Mesenchymal stem cell (in vitro differentiated cells and primary cell): ENCODE data around the gene GABRR1.
"Not testable (repeated sequence)": the region's sequence is repeated elsewhere in the genome, so short reads cannot be mapped to it uniquely, and the experiment has no call there.

Experiments used
- DNase-seq: peaks from one replicate; pipeline ENCODE4 v3.0.0-alpha.2; 2013
- H2AFZ ChIP-seq: one replicate; pipeline ENCODE4 v1.6.1; 2013; ENCODE audit warnings: low read depth, mild to moderate bottlenecking, control low read depth, inconsistent platforms, low read length, moderate library complexity
- H2AK5ac ChIP-seq: 2 replicates; pipeline ENCODE4 v1.6.1; 2013; ENCODE audit warnings: low read length, moderate library complexity, mild to moderate bottlenecking, inconsistent platforms; ENCODE audit not compliant: severe bottlenecking
- H2BK120ac ChIP-seq: one replicate; pipeline ENCODE4 v1.6.1; 2013; ENCODE audit warnings: low read depth, mild to moderate bottlenecking, inconsistent platforms, low read length, moderate library complexity
- H2BK12ac ChIP-seq, 2 experiments: one replicate each; pipeline ENCODE4 v1.6.1; 2013; ENCODE audit warnings: inconsistent platforms in 2 of 2, low read length in 2 of 2, mild to moderate bottlenecking in 2 of 2, moderate library complexity in 2 of 2, control low read depth in 1 of 2
- H2BK15ac ChIP-seq: one replicate; pipeline ENCODE4 v1.6.1; 2013; ENCODE audit warnings: mild to moderate bottlenecking, low read depth, inconsistent platforms; ENCODE audit not compliant: poor library complexity, severe bottlenecking
- H2BK5ac ChIP-seq: 2 replicates; pipeline ENCODE4 v1.6.1; 2013; ENCODE audit warnings: low read depth, mild to moderate bottlenecking, low read length, control low read depth, inconsistent platforms; ENCODE audit not compliant: poor library complexity, severe bottlenecking
- H3K14ac ChIP-seq, 2 experiments: one replicate each; pipeline ENCODE4 v1.6.1; 2013; ENCODE audit warnings: inconsistent platforms in 2 of 2, low read length in 2 of 2, control low read depth in 1 of 2, mild to moderate bottlenecking in 1 of 2, moderate library complexity in 1 of 2
- H3K18ac ChIP-seq, 2 experiments: one replicate each; pipeline ENCODE4 v1.6.1; 2013; ENCODE audit warnings: inconsistent platforms in 2 of 2, low read length in 2 of 2, control low read depth in 1 of 2, low read depth in 1 of 2, mild to moderate bottlenecking in 1 of 2
- H3K23ac ChIP-seq, 2 experiments: one replicate each; pipeline ENCODE4 v1.6.1; 2013; ENCODE audit warnings: inconsistent platforms in 2 of 2, low read length in 2 of 2, mild to moderate bottlenecking in 2 of 2, moderate library complexity in 2 of 2, control low read depth in 1 of 2
- H3K27ac ChIP-seq: 2 replicates; pipeline ENCODE4 v1.5.1; 2013; ENCODE audit warnings: mild to moderate bottlenecking, moderate library complexity, low read length, control low read depth, inconsistent platforms; ENCODE audit not compliant: poor library complexity, severe bottlenecking
- H3K27me3 ChIP-seq, 2 experiments: 2 replicates each; pipeline versions ENCODE4 v1.6.1 to v1.7.0; 2013; ENCODE audit warnings: low read length in 2 of 2, mild to moderate bottlenecking in 2 of 2, moderate library complexity in 2 of 2, control low read depth in 1 of 2, inconsistent platforms in 1 of 2; ENCODE audit not compliant: control insufficient read depth in 1 of 2, insufficient read depth in 1 of 2
- H3K36me3 ChIP-seq, 2 experiments: 2 replicates each; pipeline versions ENCODE4 v1.6.1 to v1.7.0; 2013; ENCODE audit warnings: low read length in 2 of 2, control low read depth in 1 of 2, inconsistent platforms in 1 of 2, low read depth in 1 of 2, mild to moderate bottlenecking in 1 of 2; ENCODE audit not compliant: insufficient read depth in 2 of 2, control insufficient read depth in 1 of 2
- H3K4ac ChIP-seq, 2 experiments: one replicate each; pipeline ENCODE4 v1.6.1; 2013; ENCODE audit warnings: inconsistent platforms in 2 of 2, low read length in 2 of 2, mild to moderate bottlenecking in 2 of 2, moderate library complexity in 2 of 2, control low read depth in 1 of 2, low read depth in 1 of 2
- H3K4me1 ChIP-seq: 2 replicates; pipeline ENCODE4 v1.6.1; 2013; ENCODE audit warnings: low read depth, low read length, control low read depth; ENCODE audit not compliant: control insufficient read depth, insufficient read depth
- H3K4me2 ChIP-seq: 2 replicates; pipeline ENCODE4 v1.6.1; 2013; ENCODE audit warnings: low read length, mild to moderate bottlenecking, inconsistent platforms; ENCODE audit not compliant: poor library complexity, severe bottlenecking
- H3K4me3 ChIP-seq, 2 experiments: 2 replicates each; pipeline versions ENCODE4 v1.5.1 to v1.7.0; 2013; ENCODE audit warnings: low read length in 2 of 2, mild to moderate bottlenecking in 2 of 2, control low read depth in 1 of 2, low read depth in 1 of 2; ENCODE audit not compliant: insufficient read depth in 1 of 2
- H3K79me1 ChIP-seq: replicated peaks from 2 replicates; pipeline ENCODE4 v1.6.1; 2013; ENCODE audit warnings: mild to moderate bottlenecking, control low read depth, low read length, inconsistent platforms; ENCODE audit not compliant: poor library complexity, severe bottlenecking
- H3K9ac ChIP-seq: 2 replicates; pipeline ENCODE4 v1.7.0; 2013; ENCODE audit warnings: mild to moderate bottlenecking, low read length, moderate library complexity
- H3K9me3 ChIP-seq: 2 replicates; pipeline ENCODE4 v1.7.0; 2013; ENCODE audit warnings: mild to moderate bottlenecking, low read length; ENCODE audit not compliant: control insufficient read depth
- H4K8ac ChIP-seq: one replicate; pipeline ENCODE4 v1.6.1; 2013; ENCODE audit warnings: inconsistent platforms, mild to moderate bottlenecking, low read length, moderate library complexity
- H4K91ac ChIP-seq: one replicate; pipeline ENCODE4 v1.6.1; 2013; ENCODE audit warnings: mild to moderate bottlenecking, low read length, inconsistent platforms
- WGBS: methylation state at CpG from one replicate; pipeline ENCODE4 v1.1.7; 2013; ENCODE audit warnings: mixed read lengths; 5-methylcytosine and 5-hydroxymethylcytosine counted together

Gene GABRR1

GRCh38 chr6:89239338-89239737 lies 22.2 kb upstream of the GABRR1 start:
- Histone ChIP-seq H3K9ac (no peak overlapping the region), H3K9me3 (peaks cover 3% of the 10 kb centered on the region), H3K4me2 (no peak overlapping the region), H3K79me1 (no peaks in the 10 kb centered on the region), H3K23ac (no peak overlapping the region), H3K18ac (no peak overlapping the region), H3K27me3 (peaks cover 0 to 11% of the 10 kb centered on the region in 2 experiments), H2BK5ac (no peak overlapping the region), H3K4ac (no peak overlapping the region), H4K8ac (no peak overlapping the region), H3K4me1 (no peaks in the 10 kb centered on the region), H2BK120ac (no peak overlapping the region), H3K36me3 (no peaks in the 10 kb centered on the region), H4K91ac (no peak overlapping the region), H2BK12ac (no peak overlapping the region), H2AK5ac (no peak overlapping the region), H3K4me3 (no peak overlapping the region), H3K14ac (no peak overlapping the region), H2AFZ (no peak overlapping the region), H3K27ac (no peak overlapping the region), H2BK15ac (no peak overlapping the region)
- no peak for DNase-seq
- 93% methylated on average over 3 of the region's 3 CpGs for WGBS

GRCh38 chr6:89237158-89237557 lies 20.0 kb upstream of the GABRR1 start:
- Histone ChIP-seq H3K4ac (no peak overlapping the region), H3K9ac (no peak overlapping the region), H2BK12ac (no peak overlapping the region), H2BK5ac (no peak overlapping the region), H3K9me3 (peaks cover 3% of the 10 kb centered on the region), H3K4me2 (no peak overlapping the region), H2AFZ (no peak overlapping the region), H3K79me1 (no peaks in the 10 kb centered on the region), H3K27ac (no peak overlapping the region), H4K8ac (no peak overlapping the region), H3K36me3 (no peaks in the 10 kb centered on the region), H4K91ac (no peak overlapping the region), H3K18ac (no peak overlapping the region), H2BK15ac (no peak overlapping the region), H3K4me1 (no peaks in the 10 kb centered on the region), H3K14ac (no peak overlapping the region), H2AK5ac (no peak overlapping the region), H2BK120ac (no peak overlapping the region), H3K23ac (no peak overlapping the region), H3K4me3 (no peak overlapping the region), H3K27me3 (no peaks in the 10 kb centered on the region)
- no peak for DNase-seq

- H4K91ac ChIP-seq, H3K18ac ChIP-seq, H2BK15ac ChIP-seq, H3K79me1 ChIP-seq, H2BK12ac ChIP-seq, H3K4me1 ChIP-seq, H3K4me3 ChIP-seq, H3K14ac ChIP-seq, H3K9me3 ChIP-seq, H2AK5ac ChIP-seq, H3K36me3 ChIP-seq, H4K8ac ChIP-seq, H3K27me3 ChIP-seq, H3K4me2 ChIP-seq, H2BK5ac ChIP-seq, H3K4ac ChIP-seq, H3K23ac ChIP-seq, H3K9ac ChIP-seq, H2AFZ ChIP-seq, H3K27ac ChIP-seq, DNase-seq, H2BK120ac ChIP-seq: not testable (repeated sequence)
- WGBS = 88% methylated on average over 15 of the region's 15 CpGs
Observed at GRCh38 chr6:89233605-89234004, 16.4 kb upstream of the GABRR1 start.

GRCh38 chr6:89222712-89223039 lies 5.5 kb upstream of the GABRR1 start:
- WGBS = 86% methylated on average over 1 of the region's 4 CpGs
- H3K79me1 ChIP-seq = no peaks in the 10 kb centered on the region
- H2BK5ac ChIP-seq = no peak overlapping the region
- peaks cover under 1% of the 10 kb centered on the region for H3K4me1 ChIP-seq
- no peak overlapping the region for H2BK120ac ChIP-seq
- H3K14ac ChIP-seq = no peak overlapping the region
- H2BK15ac ChIP-seq = no peak overlapping the region
- H2AK5ac ChIP-seq = no peak overlapping the region
- no peak overlapping the region for H3K9ac ChIP-seq
- no peak overlapping the region for H3K18ac ChIP-seq
- no peak overlapping the region for H3K27ac ChIP-seq
- DNase-seq = no peak
- no peak overlapping the region for H3K4me3 ChIP-seq
- no peak overlapping the region for H3K4ac ChIP-seq
- no peak overlapping the region for H4K8ac ChIP-seq
- no peak overlapping the region for H2AFZ ChIP-seq
- H3K36me3 ChIP-seq = no peaks in the 10 kb centered on the region
- H3K27me3 ChIP-seq = peaks cover 12 to 15% of the 10 kb centered on the region in 2 experiments
- H4K91ac ChIP-seq = no peak overlapping the region
- H3K4me2 ChIP-seq = no peak overlapping the region
- no peak overlapping the region for H3K23ac ChIP-seq
- no peaks in the 10 kb centered on the region for H3K9me3 ChIP-seq
- no peak overlapping the region for H2BK12ac ChIP-seq
